Renal cortical epithelial cell (primary cell): ENCODE data around the gene PRR23E. TPM values are rescaled to one million over a fixed set of nuclear protein-coding genes. Genes with fewer than 3 reads are reported as not detected.
A peak's percentile ranks its signal among the peaks of the same experiment; 100 is the strongest.

Source experiments
- DNase-seq: peaks from one replicate; pipeline ENCODE4 v3.0.0-alpha.2; 2011; ENCODE audit warnings: low read depth
- total RNA-seq: library from RNA; depleted of rRNA; stranded (reverse); fragments of >200 nt; gene quantifications from 2 replicates; pipeline ENCODE4 v1.2.3, GENCODE V29; 2014

Gene PRR23E, protein sequence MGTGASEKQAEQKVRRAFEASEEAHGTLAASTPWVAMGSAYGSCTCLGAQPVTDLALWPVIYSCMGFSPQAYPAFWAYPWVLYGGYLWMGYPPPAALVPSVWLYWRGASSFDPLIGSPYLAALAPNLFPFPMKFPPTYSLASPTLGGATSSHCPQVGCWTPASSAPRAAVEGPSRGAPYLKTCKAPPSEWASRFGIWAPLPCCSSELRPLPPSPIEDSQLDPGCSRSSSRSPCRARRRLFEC
- not detected in 2 replicates for total RNA-seq

DNA sequence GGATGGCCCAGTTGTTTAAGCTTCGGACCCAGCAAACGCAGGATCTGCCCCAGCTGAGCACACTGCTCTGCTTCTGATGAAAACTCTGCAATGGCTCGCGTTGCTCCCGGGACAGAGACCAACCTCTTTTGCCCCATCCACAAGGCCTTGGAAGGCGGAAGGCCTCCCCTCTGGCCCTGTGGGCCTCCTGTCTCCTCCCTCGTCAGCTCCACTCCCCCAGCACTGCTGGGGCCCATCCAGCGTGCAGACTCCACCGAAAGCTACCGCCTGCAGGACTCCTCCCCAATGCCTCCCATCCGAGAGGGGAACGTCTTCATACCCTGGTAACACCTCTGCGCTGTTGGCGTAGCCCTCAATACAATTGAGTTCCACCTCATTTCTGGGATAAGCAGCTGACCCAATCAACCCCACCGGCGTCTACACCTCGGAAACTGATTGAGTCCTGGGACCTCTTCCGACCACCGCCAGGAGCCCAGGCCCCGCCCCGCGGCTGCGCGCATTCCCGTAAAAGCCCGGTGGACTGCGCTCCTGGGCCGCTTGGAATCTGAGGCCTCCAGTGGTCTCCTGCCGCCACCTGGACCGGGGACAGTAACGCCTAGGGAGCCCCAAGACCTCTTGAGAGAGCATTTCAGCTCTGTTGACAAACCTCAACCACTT lies at the start of gene PRR23E:
PRR23E (plus strand) TSS at position 556 of the 657 bp plus-strand sequence. CDS start 3,555 bp downstream, outside the sequence.
- DNase-seq = no peak

DNA sequence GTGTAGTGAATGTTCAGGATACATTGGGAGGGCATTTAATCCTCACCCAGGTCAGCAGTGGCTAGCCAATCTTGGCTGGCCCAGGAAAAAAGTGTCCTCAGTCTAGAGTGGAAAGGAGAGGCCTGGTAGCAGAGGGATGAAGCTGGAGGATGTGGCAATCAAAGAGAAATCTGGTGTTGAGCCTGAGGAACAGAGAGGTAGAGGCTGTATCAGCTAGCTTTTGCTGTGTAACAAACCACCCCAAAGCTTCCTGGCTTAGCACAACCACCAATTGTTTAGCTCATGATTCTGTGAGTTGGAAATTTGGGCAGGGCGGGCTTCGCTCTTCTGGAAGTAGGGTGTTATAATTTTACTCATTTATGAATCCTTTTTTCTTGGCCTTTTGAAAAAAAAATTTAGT lies 49.8 kb upstream of the PRR23E start:
- no peak for DNase-seq

DNA sequence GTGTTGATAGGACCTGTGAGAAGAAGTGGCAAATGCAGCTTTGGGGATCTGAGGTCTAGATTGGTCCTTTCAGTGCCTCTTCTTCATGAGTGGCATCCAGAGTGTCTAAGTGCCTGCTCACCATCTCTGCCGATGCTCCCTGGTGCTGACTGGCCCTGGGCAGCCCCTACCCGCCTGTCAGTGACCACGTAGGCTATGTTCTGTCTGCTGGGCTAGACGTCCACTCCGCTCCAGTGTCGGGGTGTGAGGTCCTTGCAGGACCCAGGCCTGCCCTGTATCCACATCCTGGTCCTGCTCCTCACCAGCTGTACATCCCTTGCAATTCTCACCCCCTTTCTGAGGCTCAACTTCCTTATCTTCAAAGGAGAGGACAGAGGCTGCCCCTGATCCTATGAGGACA lies 48.3 kb upstream of the PRR23E start:
- DNase-seq = no peak

DNA sequence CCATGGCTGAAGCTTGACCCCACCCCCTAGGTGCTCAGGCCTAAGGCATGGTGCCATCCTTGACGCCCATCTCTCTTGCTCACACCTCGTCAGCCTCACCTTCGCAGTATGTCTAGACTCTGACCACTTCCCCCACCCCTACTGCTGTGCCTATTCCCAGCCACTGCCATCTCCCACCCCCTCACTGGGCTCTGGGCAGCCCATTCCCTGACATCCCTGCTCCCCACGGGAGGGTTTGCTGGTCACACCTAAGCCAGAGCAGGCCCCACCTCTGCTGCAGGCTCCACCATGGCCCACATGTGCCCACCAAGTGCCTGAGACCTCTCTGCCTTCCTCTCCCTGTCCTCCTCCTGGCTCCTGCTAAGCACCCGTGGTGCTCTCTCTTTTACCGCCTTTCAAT lies 47.7 kb upstream of the PRR23E start:
- no peak for DNase-seq

DNA sequence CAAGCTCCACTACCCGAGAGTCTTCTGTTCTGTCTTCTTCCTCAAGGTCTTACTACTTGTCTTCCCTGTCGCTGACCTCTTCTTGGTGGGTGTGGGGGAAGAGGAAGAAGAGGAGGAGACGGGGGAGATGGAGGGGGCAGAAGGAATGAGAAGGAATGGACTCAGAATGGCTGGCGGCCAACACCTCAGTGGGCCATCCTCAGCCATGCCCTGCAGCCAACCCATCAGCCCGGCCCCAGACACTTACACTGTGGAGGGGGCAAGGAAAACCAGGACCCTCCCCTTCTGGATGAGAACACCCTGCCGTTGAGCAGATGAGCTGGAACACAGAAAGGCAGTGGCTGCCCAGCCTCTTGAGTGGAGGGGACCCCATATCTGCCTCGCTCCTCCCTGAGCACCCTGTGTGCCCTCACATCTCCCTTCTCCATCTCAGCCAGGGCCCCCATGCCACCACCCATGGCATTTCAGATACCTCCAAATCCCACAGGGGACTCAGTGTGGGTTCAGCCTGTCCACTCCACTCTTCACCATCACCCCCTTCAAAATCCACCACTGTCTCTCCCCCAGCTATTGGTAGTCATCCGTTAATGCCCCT lies 45.5 kb upstream of the PRR23E start:
- DNase-seq = no peak

DNA sequence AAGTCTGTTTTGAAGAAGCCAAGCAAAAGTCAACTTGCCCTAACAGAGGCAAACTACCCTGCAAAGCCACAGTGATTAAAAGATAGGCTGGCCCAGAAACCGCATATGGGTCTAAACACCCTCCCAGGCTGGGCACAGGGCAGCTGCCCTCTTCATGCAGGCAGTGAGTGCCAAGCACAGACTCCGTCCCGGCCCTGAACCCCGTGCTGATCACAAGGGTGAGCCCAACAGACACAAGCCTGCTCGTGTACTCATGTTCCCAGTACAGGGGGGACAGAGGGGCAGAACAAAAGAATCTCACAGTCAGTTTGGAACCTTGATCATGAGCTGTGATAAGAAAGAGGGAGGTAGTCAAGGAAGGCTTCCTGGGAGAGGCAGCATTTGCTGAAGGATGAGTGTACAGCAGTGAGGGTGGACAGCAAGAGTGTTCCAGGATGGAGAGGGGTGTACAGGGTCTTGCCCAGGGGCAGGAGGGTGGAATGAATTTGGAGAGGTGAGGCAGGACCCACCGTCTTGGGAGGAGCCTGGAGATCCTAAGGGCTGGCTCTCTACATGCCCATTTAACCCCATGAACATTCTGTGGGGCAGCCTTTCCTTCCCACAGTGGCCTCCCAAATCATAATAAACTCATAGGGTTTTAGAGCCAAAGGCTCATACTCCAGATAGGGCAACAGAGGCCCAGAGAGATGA lies 43.2 kb upstream of the PRR23E start:
- DNase-seq = no peak

DNA sequence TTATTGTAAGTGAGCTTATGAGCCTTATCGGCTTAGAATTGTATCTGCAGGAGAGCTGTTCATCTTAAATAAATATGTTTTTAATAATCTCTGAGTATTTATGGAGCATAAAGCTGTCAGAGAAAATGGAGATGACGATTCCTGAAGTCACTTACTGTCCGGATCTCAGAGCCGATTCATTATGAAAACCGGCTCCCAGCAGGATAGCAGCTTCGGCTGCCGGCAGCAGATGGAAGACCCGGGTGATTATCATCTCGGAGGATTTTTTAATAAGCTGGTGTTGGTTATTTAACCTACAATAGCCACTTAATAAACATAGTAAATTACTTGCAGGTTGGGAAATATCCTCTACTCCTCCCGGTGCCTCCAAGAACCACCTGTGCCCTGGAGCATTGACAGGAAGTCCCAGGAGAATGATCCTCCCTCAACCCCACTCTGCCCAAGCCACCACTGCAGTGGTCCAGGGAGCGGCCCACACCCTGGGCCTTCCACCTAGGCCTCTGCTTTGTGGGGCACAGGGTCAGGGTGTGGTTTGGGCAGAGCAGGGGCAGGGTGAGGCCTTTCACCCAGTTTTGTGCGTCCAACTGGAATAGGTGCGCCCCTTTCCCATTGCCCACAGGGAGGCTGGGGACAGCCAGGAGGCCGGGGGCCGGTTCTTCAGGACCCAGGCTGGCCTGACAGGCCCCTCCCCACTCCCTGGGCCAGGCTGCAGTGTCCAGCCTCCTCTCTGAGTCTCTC lies 42.2 kb upstream of the PRR23E start:
- no peak for DNase-seq

DNA sequence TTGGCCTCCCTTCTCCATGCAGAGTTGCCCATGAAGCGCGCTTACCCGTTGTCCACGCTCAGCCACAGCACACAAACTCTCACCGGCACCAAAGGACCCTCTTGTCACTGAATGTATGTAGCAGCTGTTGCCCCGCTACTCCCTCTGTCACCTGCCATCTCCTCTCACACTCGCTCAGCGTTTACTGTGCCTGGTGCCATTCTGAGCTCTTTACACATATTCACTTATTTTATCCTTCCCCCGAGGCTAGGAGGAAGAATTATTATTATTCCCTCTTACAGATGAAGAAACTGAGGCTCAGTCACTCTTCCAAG lies 41.7 kb upstream of the PRR23E start:
- DNase-seq = no peak

DNA sequence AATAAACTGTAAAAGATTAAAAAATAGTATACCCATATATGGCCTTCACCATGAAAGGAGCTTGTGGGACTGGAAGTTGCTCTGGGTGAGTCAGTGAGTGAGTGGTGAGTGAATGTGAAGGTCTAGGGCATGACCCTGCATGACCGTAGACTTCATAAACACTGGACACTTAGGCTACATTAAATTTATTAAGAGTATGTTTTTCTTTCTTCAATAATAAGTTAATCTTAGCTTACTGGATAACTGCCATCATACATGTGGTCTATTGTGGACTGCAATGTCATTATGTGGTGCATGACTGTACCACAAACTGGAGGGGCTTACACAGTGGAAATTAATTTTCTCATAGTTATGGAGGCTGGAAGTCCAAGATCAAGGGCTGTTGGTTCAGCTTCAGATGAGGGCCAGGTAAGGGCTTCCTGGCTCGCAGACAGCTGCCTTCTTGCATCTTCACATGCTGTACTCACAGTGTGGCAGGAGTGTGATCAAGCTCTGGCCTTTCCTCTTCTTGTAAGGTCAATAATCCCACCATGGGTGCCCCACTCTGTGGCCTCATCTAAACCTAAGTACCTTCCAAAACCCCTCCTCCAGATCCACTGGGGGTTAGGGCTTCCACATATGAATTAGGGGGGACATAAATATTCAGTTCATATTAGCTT lies 40.8 kb upstream of the PRR23E start:
- peak; percentile 50 for DNase-seq

DNA sequence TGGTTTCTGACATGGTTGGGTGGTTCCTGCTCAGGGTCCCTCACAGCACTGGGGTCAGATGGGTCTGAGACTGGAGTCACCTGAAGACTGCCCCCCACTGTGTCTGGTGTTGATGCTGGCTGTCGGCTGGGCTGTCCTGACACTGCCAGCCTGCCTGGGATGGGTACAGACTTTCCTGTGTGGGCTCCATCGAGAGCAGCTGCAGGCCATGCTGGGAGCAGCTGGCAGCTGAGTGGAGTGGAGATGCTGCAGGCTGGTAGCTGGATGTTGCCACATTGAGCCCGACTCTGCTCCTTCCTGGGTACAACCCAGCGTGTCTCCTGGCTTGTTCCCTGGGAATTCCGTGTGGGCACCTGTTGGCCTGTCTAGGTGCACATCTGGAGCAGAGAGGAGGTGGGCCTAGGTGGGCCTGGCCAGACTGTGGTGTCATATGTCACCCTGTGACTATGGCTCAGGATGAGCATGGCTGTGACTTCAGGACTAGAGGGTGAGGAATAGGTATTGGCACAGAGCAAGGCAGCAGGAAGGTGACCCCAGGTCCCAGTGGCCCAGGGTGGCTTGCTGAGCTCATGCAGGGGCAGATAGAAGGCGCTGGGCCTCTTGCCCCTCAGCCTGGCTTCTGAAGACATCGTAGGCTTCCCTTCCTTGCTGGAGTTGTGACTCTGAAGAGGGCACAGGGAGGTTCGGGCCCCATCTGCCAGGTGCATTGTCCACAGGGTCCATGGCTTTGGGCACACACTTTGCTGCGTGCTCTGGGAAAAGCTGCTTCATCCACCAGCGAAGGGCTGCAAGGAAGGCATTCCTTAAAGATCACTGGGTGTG lies 40.0 kb upstream of the PRR23E start:
- no peak for DNase-seq

DNA sequence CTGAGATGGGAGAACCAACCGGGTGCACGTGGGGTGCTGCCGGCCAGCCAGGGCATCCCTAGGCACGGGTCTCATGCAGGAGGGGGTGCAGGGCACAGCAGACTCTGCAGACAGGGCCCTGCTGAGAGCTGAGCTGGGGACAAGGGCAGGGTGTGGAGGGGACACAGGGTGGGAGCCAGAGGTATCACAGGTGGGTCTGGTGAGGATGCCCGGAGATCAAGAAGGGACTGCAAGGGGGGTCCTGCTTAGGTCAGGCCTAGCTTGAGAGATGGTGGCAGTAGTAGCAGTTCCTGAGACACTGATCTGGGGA lies 39.5 kb upstream of the PRR23E start:
- no peak for DNase-seq

DNA sequence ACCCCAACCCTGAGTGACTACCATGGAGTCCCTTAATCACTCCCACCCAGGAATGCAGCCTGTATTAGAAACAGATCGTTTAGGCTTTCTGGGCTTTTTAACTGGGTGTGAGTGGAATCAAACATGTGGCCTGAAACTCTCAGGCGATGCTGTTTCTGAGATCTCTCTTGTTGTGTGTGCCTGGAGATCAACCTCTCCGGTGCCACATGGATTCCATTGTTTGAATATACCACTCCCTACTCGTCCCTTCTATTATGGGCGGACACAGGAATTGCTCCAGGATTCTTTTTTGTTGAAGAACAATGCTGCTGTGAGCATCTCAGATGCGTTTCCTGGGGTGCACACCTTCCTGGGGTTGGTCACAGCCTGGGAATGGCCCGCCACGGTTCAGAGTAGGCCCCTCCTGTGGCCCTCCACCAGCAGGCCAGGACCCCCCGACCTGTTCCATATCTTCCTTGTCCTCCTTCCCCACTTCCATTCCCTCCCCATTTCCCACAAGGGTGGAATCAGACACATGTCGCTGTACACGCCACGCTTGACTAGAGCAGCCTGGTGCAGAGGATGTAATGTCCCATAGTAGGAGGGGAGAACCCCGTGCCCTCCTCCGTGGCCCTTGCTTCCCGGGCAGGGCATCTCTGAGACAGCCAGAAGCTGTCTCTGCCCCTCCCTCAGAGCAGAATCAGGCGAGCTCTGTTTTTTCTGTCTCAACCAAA lies 36.4 kb upstream of the PRR23E start:
- no peak for DNase-seq

DNA sequence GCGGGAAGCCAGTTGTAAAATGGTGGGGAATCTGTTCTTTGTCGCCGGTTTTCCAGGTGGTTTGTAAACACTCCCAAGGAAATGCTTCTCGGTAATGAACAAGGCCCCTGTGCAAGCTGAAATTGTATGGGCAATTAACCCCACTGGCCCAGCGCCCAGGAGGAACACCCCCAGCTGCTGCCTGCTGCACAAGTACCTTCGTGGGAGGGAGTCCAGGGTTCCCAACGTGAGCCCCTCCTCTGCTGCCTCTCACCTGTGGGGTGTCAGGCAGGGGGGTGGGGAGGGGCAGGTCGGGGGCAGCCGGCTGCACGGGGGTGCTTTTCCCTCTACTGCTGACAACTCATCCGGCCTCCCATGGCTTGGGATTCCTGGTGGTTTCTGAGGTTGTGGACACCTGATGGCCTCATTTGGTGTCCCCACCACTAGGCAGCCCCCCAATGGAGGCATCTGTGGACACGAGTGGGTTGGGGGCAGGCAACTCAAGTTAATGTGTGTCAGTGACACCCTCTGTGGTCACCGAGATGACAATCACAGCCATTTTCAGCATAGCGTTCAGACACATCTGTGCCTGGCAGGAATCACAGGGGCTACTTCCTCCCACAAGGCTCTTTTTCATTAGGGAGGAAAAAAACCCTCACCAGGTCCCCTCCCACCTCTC lies 35.6 kb upstream of the PRR23E start:
- DNase-seq = peak; percentile 69

DNA sequence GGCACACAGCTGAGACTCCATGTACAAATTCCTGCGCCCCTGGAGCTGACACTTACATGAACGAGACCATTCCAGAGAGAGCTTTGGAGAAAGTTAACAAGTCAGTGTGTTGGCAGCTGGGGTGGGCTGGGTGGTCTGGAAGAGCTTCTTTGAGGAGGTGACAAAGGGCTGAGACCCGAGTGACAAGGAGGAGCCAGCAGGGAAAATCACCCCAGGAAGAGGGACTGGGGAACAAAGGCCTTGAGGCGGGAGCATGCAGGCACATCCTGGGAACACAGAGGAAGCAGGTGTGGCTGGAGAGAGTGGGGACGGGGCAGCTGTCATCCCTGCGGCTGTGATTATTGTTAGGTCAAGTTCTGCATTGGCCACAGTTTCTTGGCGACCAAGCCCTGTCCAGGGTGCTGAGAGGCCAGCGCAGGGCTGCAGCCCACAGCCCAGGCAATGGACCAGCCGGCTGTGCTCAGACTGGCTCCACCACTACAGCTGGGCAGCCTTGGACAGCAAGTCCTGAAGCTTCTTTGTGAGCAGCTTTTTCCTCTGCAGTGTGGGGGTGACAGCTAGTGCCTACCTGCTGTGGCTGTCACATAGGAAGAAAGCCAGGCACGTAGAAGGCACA lies 34.2 kb upstream of the PRR23E start:
- peak; percentile 29 for DNase-seq

DNA sequence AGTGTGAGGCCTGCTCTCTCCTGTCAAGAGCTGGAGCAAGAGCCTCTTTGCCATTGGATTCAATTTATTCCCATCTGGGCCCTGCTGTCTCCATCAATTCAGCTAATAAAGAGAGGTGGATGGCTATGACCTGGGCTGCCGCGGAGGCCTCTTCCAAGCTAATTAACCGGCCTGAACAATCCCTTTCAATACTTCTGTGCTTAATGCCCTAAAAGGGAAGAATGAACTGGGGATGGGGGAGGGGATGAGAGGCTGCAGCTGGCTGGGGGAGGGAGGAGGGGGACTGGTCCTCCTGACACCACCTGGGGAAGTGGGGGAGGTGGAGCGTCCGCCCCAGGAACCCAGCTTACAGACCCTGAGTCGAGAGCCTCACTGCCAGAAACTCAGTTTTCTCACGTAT lies 33.4 kb upstream of the PRR23E start:
- DNase-seq = no peak

DNA sequence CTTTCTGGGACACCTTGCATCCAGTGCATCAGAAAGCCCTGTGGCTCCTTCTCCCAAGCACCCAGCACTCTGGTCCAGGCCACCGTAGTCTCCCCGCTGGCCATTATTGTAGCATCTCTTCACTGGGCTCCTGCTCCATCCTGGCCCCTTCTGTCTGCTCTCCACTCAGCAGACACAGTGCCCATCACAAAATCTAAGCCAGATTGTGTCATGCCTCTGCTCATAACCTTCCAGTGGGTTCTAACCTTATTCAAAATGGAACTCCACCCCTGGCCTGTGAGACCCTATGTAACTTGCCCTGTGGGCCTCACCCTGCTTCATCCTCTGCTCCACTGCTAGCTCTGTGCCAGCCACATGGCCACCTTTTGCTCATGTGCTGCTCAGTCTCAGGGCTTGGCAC lies 31.7 kb upstream of the PRR23E start:
- DNase-seq = no peak

DNA sequence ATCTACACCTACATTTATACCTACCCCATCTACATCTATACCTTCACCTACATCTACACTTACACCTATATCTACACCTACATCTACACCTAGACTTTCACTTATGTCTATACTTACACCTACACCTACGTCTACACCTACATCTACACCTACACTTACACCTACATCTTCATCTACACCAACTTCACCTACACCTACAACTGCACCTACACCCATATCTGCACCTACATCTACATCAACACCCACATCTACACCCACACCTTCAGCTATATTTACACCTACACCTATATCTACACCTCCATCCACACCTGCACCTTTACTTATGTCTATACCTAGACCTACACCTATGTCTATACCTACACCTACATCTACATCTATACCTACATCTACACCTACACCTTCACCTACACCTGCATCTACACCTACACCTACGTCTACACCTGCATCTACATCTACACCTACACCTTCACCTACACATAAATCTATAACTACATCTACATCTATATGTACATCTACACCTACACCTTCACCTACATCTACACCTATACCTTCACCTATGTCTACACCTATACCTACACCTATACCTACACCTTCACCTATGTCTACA lies 30.9 kb upstream of the PRR23E start:
- DNase-seq = no peak

DNA sequence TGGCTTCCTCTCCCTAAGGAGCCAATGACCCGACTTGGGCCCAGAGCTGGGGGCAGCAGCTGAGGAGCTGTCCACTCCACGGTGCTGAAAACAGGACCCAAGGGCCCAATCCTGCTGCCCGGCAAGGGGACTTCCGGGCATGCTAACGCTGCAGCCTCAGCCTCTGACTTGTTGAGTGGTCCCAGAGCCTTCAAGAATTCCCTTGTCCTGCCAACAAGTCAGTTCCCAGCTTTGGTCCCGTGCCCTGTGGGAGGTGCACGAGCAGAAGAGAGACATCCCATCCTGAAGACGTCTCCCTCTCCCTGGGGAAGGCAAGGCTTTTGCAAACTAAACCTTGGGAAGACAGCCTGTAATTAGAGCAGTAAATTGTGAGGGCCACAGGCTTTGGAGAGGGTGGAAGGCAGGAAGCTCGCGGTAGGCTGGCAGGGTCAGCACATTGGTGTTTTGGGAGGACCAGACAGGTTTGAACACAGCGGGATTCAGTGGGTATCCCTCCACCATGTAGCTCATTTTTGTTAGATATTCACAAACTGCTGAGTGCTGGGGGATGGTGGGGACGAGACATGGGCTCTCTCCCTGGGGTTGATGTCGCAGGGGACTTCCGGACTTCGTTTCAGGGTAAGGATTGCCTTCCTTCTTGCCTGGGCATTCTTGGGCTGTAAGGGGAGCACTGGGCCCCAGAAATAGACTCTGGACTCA lies 29.8 kb upstream of the PRR23E start:
- no peak for DNase-seq
